SK-N-SH (cell line): ENCODE measurements around the gene USP30. TPM values are rescaled to one million over a fixed set of nuclear protein-coding genes. Genes with fewer than 3 reads are reported as not detected.

Source experiments
- CTCF ChIA-PET: fragments of 300-600, 350-600 bp; formaldehyde crosslinking; extraction: SDS; loops from one replicate; lab custom pipeline; 2021; lab: Yijun Ruan, JAX
- POLR2A ChIA-PET: fragments of 350-600 bp; sonication (Branson Sonifier 250); formaldehyde crosslinking; extraction: SDS; loops from one replicate; lab custom pipeline; 2020; ENCODE audit warnings: antibody characterized with exemption, inconsistent platforms; lab: Yijun Ruan, JAX
- DNase-seq: peaks from one replicate; pipeline ENCODE4 v3.0.0; 2012
- H2AFZ ChIP-seq: fragments of 200-600 bp; sonication (generic); 2 replicates; pipeline ENCODE4 v1.8.1; 2016; ENCODE audit warnings: antibody characterized with exemption, mild to moderate bottlenecking, low read depth
- H3F3A ChIP-seq: fragments of 200-600 bp; sonication (generic); replicated peaks from 2 replicates; pipeline ENCODE3; 2016; ENCODE audit warnings: antibody characterized with exemption, mild to moderate bottlenecking; ENCODE audit not compliant: insufficient read depth
- H3K27ac ChIP-seq, 2 experiments: fragments of 200-500 bp in 1 of 2; fragments of 200-600 bp in 1 of 2; sonication (Bioruptor generic) in 1 of 2; sonication (generic), shearing (Covaris generic) in 1 of 2; 2 replicates each; pipeline versions ENCODE4 v1.5.1 to v1.6.1; 2014 to 2016; ENCODE audit warnings: low read depth in 2 of 2, inconsistent platforms in 1 of 2, low read length in 1 of 2, mild to moderate bottlenecking in 1 of 2, mixed read lengths in 1 of 2
- H3K27me3 ChIP-seq: fragments of 200-600 bp; sonication (generic), shearing (Covaris generic); 2 replicates; pipeline ENCODE4 v1.6.1; 2016; ENCODE audit warnings: mixed run types; ENCODE audit not compliant: insufficient read depth
- H3K36me3 ChIP-seq, 2 experiments: fragments of 200-500 bp in 1 of 2; fragments of 200-600 bp in 1 of 2; sonication (Bioruptor generic) in 1 of 2; sonication (generic) in 1 of 2; replicated peaks in 1 of 2; 2 replicates each; pipeline versions ENCODE3 to v1.5.1; 2014 to 2016; ENCODE audit warnings: low read length in 1 of 2, mild to moderate bottlenecking in 1 of 2; ENCODE audit not compliant: insufficient read depth in 2 of 2, control insufficient read depth in 1 of 2
- H3K4me1 ChIP-seq, 2 experiments: fragments of 200-500 bp in 1 of 2; fragments of 200-600 bp in 1 of 2; sonication (Bioruptor generic) in 1 of 2; sonication (generic), shearing (Covaris generic) in 1 of 2; 2 replicates each; pipeline versions ENCODE4 v1.5.1 to v1.6.1; 2014 to 2016; ENCODE audit warnings: low read depth in 1 of 2, low read length in 1 of 2, mixed run types in 1 of 2; ENCODE audit not compliant: insufficient read depth in 2 of 2, control insufficient read depth in 1 of 2
- H3K4me2 ChIP-seq: fragments of 200-600 bp; sonication (generic), shearing (Covaris generic); 2 replicates; pipeline ENCODE4 v1.6.1; 2017; ENCODE audit warnings: mixed run types
- H3K4me3 ChIP-seq, 2 experiments: fragments of 200-500 bp in 1 of 2; fragments of 200-600 bp in 1 of 2; sonication (Bioruptor generic) in 1 of 2; sonication (generic), shearing (Covaris generic) in 1 of 2; 2 replicates each; pipeline versions ENCODE4 v1.5.1 to v1.8.1; 2014 to 2016; ENCODE audit warnings: low read depth in 2 of 2, inconsistent platforms in 1 of 2, low read length in 1 of 2, mild to moderate bottlenecking in 1 of 2, mixed read lengths in 1 of 2, moderate library complexity in 1 of 2
- H3K79me2 ChIP-seq: fragments of 200-600 bp; sonication (generic); 2 replicates; pipeline ENCODE4 v1.8.1; 2017; ENCODE audit warnings: mild to moderate bottlenecking; ENCODE audit not compliant: insufficient read depth
- H3K9ac ChIP-seq: fragments of 200-600 bp; sonication (generic); 2 replicates; pipeline ENCODE4 v1.6.1; 2017; ENCODE audit warnings: mixed run types
- H3K9me2 ChIP-seq: fragments of 200-600 bp; sonication (generic); 2 replicates; pipeline ENCODE4 v1.6.1; 2017; ENCODE audit warnings: mixed run types
- H3K9me3 ChIP-seq: fragments of 200-600 bp; sonication (generic); 2 replicates; pipeline ENCODE4 v1.6.1; 2017; ENCODE audit warnings: mixed run types, mild to moderate bottlenecking, moderate library complexity
- H4K20me1 ChIP-seq: fragments of 200-600 bp; sonication (generic); 2 replicates; pipeline ENCODE4 v1.6.1; 2017; ENCODE audit warnings: mild to moderate bottlenecking, mixed run types; ENCODE audit not compliant: insufficient read depth
- EZH2phosphoT487 ChIP-seq: fragments of 200-600 bp; sonication (generic); IDR thresholded peaks from 2 replicates; pipeline ENCODE4 v1.6.1; 2017; ENCODE audit warnings: low read depth, mixed run types, mild to moderate bottlenecking, antibody characterized with exemption, moderate library complexity, borderline replicate concordance
- FOSL2 ChIP-seq: IDR thresholded peaks from 2 replicates; pipeline ENCODE4 v1.4.0; 2012; ENCODE audit warnings: low read depth, mild to moderate bottlenecking, moderate library complexity, borderline replicate concordance
- FOXJ3 ChIP-seq: sonication (generic); formaldehyde crosslinking; IDR thresholded peaks from 2 replicates; pipeline ENCODE4 v1.5.1; 2020; ENCODE audit warnings: mild to moderate bottlenecking, missing genetic modification reagents
- GATA2 ChIP-seq: sonication (generic); formaldehyde crosslinking; IDR thresholded peaks from 2 replicates; pipeline ENCODE4 v1.5.0; 2020; ENCODE audit warnings: mild to moderate bottlenecking, missing genetic modification reagents
- MEF2A ChIP-seq: IDR thresholded peaks from 2 replicates; pipeline ENCODE4 v1.4.0; 2012; ENCODE audit warnings: low read depth, borderline replicate concordance
- NRF1 ChIP-seq: IDR thresholded peaks from 2 replicates; pipeline ENCODE4 v1.6.1; 2012; ENCODE audit warnings: low read depth, mild to moderate bottlenecking, low read length
- REST ChIP-seq: IDR thresholded peaks from 2 replicates; pipeline ENCODE4 v1.6.1; 2012; ENCODE audit warnings: mild to moderate bottlenecking, low read depth, low read length, moderate library complexity
- RXRA ChIP-seq: IDR thresholded peaks from 2 replicates; pipeline ENCODE4 v1.4.0; 2012; ENCODE audit warnings: low read depth, mild to moderate bottlenecking, borderline replicate concordance
- USF1 ChIP-seq: IDR thresholded peaks from 2 replicates; pipeline ENCODE4 v1.4.0; 2012; ENCODE audit warnings: low read depth, borderline replicate concordance
- YY1 ChIP-seq: IDR thresholded peaks from 2 replicates; pipeline ENCODE4 v1.4.0; 2012; ENCODE audit warnings: low read depth, mild to moderate bottlenecking
- WGBS: methylation state at CpG from one replicate; pipeline ENCODE4 v1.1.6; 2017; ENCODE audit warnings: low lambda C conversion rate; 5-methylcytosine and 5-hydroxymethylcytosine counted together
- polyA plus RNA-seq, 3 experiments: library from polyadenylated mRNA; depleted of rRNA; stranded (reverse); fragments of >200 nt; gene quantifications; 2 replicates each; pipeline ENCODE4 v1.2.3, GENCODE V29; 2012
- TF ChIP-seq, protein P1 (sequence below): IDR thresholded peaks from 2 replicates; pipeline ENCODE4 v1.4.0; 2012; ENCODE audit warnings: low read depth

The USP30 gene
- polyA plus RNA-seq, 1 of the 3 experiments (the other 2 are of a cell fraction): 10.9 TPM

DNA sequence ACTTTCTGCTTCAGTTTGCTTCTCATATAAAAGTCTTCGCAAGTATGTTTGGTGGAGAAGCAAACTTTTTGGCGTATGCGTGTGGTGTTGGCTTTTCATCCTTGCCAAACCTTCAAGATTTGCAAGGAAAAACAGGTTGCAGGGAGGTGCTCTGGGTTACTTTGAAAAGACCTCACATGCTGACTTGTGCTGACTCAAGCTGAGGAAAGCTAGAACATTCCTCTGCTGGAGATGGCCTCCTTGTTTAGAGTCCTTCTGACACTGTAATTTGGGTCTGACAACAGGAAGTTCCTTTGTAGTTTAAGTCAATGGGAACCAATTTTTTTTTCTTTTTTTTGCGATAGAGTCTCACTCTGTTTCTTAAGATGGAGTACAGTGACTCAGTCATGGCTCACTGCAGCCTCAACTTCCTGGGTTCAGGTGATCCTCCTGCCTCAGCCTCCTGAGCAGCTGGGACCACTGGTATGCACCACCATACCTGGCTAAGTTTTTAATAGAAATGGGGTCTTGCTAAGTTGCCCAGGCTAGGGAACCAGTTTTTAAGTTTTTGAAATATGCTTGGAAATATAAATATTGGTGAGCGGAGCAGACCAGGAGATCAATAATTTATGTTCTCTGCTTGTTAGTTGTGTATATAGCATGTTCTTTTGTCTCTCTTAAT is 61.4 kb downstream of the USP30 start:
- H3K4me1 ChIP-seq: peaks cover 9 to 25% of the 10 kb centered on the region in 2 experiments
- 97% methylated on average over 5 of the region's 5 CpGs for WGBS
- H3K9ac ChIP-seq: no peak overlapping the region
- peaks cover 20% of the 10 kb centered on the region for H3F3A ChIP-seq
- DNase-seq: no peak
- H3K9me3 ChIP-seq: no peaks in the 10 kb centered on the region
- H3K4me2 ChIP-seq: no peak overlapping the region
- no peak for TF ChIP-seq MEF2A
- TF ChIP-seq EZH2phosphoT487: no peak
- TF ChIP-seq RXRA: no peak
- no peak for TF ChIP-seq GATA2 (CRISPR knock-in tag)
- ChIA-PET POLR2A (no interaction called here), CTCF (interaction anchor here (1.8 to 9.1 kb wide), 6 partner anchors 8 to 277 kb away, joined by 7 to 86 read pairs (median 28); no protein-coding TSS in a partner anchor)
- H3K79me2 ChIP-seq: no peaks in the 10 kb centered on the region
- no peak overlapping the region for H3K4me3 ChIP-seq
- no peaks in the 10 kb centered on the region for H3K27me3 ChIP-seq
- no peaks in the 10 kb centered on the region for H4K20me1 ChIP-seq
- peaks cover 0 to 9% of the 10 kb centered on the region in 2 experiments for H3K36me3 ChIP-seq
- H3K9me2 ChIP-seq: no peaks in the 10 kb centered on the region
- H3K27ac ChIP-seq: no peak overlapping the region
- H2AFZ ChIP-seq: no peak overlapping the region

DNA sequence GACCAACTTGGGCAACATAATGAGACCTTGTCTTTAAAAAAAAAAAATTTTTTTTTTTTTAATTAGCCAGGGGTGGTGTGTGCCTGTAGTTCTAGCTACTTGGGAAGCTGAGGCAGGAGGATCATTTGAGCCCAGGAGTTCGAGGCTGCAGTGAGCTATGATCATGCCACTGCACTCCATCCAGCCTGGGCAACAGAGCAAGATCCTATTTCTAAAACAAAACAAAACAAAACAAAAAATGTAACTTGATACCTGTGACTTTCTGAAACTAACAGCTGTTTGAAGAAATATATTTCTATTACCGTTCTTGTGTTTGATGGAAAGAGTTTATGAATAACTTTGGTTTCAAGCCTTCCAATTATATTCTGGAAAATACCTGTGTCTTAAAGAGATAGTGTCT is 62.3 kb downstream of the USP30 start:
- Histone ChIP-seq H3K9ac (no peak overlapping the region), H2AFZ (no peak overlapping the region), H3K36me3 (peaks cover 0 to 5% of the 10 kb centered on the region in 2 experiments), H3K4me1 (peaks cover 9 to 25% of the 10 kb centered on the region in 2 experiments), H3K27me3 (no peaks in the 10 kb centered on the region), H3F3A (peaks cover 20% of the 10 kb centered on the region), H3K27ac (no peak overlapping the region), H3K4me2 (no peak overlapping the region), H3K9me2 (no peaks in the 10 kb centered on the region), H3K9me3 (no peaks in the 10 kb centered on the region), H3K4me3 (no peak overlapping the region), H4K20me1 (no peaks in the 10 kb centered on the region), H3K79me2 (no peaks in the 10 kb centered on the region)
- CTCF ChIA-PET: interaction anchor here (2.2 to 9.1 kb wide), 3 partner anchors 149 to 276 kb away, joined by 7 to 86 read pairs (median 11); no protein-coding TSS in a partner anchor
- WGBS: 84% methylated on average over 2 of the region's 2 CpGs
- POLR2A ChIA-PET: no interaction called here
- DNase-seq: no peak
- TF ChIP-seq FOXJ3: no peak
- no peak for TF ChIP-seq GATA2 (CRISPR knock-in tag)
- no peak for TF ChIP-seq NRF1
- no peak for TF ChIP-seq YY1
- TF ChIP-seq REST: no peak
- TF ChIP-seq FOSL2: no peak
- no peak for TF ChIP-seq USF1
- TF ChIP-seq, protein P1, sequence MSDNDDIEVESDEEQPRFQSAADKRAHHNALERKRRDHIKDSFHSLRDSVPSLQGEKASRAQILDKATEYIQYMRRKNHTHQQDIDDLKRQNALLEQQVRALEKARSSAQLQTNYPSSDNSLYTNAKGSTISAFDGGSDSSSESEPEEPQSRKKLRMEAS: no peak
